GM12864 (cell line): ENCODE measurements around the gene CDC45.

Experiments
- DNase-seq: peaks from one replicate; pipeline ENCODE4 v3.0.0-alpha.2; 2011; ENCODE audit warnings: low read depth
- H3K4me3 ChIP-seq: 2 replicates; pipeline ENCODE4 v1.5.1; 2011; ENCODE audit warnings: mild to moderate bottlenecking, low read depth, low read length, control low read depth
- CTCF ChIP-seq: IDR thresholded peaks from 2 replicates; pipeline ENCODE4 v1.5.1; 2011; ENCODE audit warnings: low read depth, mild to moderate bottlenecking, moderate library complexity, low read length, control low read depth, inconsistent platforms; ENCODE audit errors: missing control alignments

The CDC45 gene

GRCh38 chr22:19518635-19519034, 38.9 kb downstream of the CDC45 start:
- DNase-seq, result no peak
- H3K4me3 ChIP-seq, result no peak overlapping the region
- TF ChIP-seq CTCF, result no peak

- H3K4me3 ChIP-seq, result no peak overlapping the region
- TF ChIP-seq CTCF, result no peak
- no peak for DNase-seq
Measured at GRCh38 chr22:19519041-19519926, 39.6 kb downstream of the CDC45 start.

- no peak for DNase-seq
- no peak overlapping the region for H3K4me3 ChIP-seq
- TF ChIP-seq CTCF, result no peak
Measured at GRCh38 chr22:19520007-19520406, 40.3 kb downstream of the CDC45 start.

GRCh38 chr22:19520566-19521305, 41.0 kb downstream of the CDC45 start:
- no peak for TF ChIP-seq CTCF
- no peak for DNase-seq
- no peak overlapping the region for H3K4me3 ChIP-seq

- no peak for DNase-seq
- H3K4me3 ChIP-seq, result no peak overlapping the region
- TF ChIP-seq CTCF, result no peak
Measured at GRCh38 chr22:19522190-19522880, 42.6 kb downstream of the CDC45 start.

- no peak overlapping the region for H3K4me3 ChIP-seq
- TF ChIP-seq CTCF, result no peak
- no peak for DNase-seq
Measured at GRCh38 chr22:19522881-19523239, 43.1 kb downstream of the CDC45 start.
